Measurements from ENCODE around the gene IL24.

The IL24 gene

DNA sequence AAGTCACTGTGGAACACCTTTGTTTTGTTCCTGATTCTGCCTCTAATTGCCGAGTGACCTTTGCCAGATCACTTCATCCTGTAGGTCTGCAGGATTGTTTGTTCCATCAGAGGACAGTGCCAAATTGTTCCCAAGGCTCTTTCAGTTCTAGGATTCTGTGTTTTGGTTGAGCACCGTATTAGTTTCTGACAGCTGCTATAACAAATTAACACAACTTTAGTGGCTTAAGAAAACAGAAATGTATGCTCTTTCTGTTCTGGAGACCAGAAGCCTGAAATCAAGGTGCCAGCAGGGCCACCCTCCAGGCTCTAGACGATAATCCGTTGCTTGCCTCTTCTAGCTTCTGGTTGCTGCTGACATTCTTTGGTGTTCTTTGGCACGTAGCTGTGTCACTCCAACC lies 52.4 kb downstream of the IL24 start:
- no peak for DNase-seq (ENCODE audit: low read depth in 1 of 2, low spot score in 1 of 2)

DNA sequence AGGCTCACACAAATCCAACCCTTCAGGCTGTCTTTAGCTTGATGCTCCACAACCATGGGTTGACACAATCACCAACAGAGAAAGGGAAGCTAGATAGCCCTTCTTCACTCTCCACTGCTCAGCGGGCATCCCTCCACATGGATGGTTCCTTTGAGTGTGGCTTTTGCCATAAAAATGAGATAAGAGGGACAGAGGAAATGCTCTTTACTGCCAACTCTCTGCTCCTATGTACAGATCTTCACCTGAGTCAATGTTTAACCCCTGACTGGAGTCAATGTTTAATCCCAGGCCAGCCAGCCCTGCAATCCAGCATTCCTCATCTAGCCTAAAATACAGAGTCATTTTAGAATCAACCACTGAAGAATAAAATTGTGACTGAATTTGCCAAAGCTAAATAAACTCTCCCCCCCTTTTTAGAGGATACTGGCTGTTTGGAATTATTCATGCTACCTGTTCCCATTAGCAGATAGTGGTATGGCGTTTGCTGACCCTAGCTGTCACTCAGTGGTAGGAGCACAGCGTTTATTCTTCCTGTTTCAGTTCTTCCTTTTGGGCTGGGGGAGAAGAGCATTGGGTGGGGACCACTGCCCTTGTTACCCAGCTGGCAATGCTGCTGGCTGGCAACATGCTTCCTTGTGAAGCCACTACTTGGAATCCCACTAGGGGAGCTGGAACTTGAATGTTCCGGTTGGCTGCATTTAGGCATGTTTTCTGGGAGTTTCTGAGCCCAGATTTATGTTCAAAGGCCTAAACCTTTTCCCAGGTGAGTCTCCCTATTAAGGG lies 54.3 kb downstream of the IL24 start:
- no peak for DNase-seq (ENCODE audit: low read depth in 1 of 2, low spot score in 1 of 2)

DNA sequence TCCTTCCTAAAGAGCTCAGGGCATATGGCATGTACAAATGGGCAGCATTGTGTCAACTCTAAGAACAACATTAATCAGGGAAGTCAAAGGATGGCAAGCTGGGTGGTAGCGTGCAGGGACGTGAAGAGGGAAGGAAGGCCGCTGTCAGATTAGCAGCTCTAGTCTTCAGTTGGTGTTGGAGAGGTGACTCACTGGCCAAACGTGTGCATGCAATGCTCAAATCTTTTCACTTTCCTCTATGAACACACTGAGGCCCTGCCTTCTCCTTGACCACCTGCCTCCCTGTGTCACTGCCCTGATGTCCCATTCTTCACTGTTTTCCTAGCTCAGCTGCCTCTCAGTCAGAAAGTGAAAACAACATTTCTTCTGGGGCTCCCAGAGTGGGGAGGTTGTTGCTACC lies 54.9 kb downstream of the IL24 start:
- no peak for DNase-seq (ENCODE audit: low read depth in 1 of 2, low spot score in 1 of 2)

DNA sequence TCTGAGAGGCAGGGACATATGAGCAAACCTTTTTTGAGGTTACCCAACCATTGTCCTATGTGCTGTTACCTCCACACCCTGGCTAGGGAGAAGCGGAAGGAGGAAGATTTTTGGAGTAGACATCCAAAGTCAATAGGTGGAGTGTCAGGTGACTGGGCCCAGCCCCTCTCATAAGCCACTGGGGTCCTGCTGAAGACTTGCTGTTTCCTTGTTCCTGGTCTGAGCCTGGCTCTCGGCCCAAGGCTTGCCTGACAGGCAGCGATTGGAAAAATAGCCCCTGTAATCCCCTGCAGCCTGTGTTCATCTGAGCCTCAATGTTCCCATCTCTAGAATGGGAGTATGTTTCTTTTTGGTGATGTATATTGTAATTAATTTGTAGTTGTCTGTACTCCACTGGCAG lies 55.9 kb downstream of the IL24 start:
- no peak for DNase-seq (ENCODE audit: low read depth in 1 of 2, low spot score in 1 of 2)

DNA sequence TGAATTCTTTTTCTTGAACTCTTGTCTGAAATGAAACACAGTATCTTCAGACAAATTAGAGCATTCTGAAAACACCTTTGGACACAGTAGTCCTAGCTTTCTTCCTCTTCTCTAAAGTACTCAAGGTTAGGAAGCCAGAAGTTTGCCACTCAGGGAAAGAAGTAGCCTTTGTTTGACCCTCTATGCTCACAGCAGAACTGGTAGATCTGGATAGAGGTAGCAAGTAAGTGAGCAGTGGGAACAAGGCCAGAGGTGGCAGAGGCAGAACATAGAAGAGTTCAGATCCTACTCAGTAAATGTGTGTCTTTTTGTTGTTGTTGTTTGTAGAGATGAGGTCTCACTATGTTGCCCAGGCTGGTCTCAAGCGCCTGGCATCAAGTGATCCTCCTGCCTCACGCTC lies 56.4 kb downstream of the IL24 start:
- DNase-seq (ENCODE audit: low read depth in 1 of 2, low spot score in 1 of 2): no peak
